GM12892 (cell line): ENCODE data around the gene ANXA6.

ENCODE experiments used
- POLR2A ChIP-seq: IDR thresholded peaks from 2 replicates; pipeline ENCODE4 v1.6.1; 2011; ENCODE audit warnings: low read depth, low read length, control low read depth
- POLR2AphosphoS5 ChIP-seq: IDR thresholded peaks from 2 replicates; pipeline ENCODE4 v1.6.1; 2011; ENCODE audit warnings: low read depth, low read length, control low read depth

DNA sequence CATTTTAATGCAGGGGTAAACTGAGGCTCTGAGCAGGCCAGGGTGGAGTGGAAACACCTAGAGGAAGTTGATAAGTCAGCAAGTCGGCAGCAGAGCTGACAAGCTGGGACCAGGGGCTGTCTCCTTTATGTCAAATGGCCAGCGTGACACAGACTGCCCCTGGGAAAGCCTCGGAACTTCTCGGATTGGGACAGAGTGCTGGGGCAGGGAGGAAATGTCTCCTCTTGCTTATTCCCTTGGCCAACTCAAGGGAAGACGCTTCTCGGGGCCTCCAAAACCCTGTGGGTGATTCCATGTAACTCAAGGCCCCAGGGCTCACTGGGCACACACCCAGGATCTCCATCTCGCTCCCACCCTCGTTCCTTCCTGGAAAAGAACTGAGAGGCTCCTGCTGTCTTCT, 25.4 kb upstream of the ANXA6 start:
- TF ChIP-seq POLR2A (no peak), POLR2AphosphoS5 (no peak)
